ENCODE measurements around the gene TAAR8.
A peak's percentile ranks its signal among the peaks of the same experiment; 100 is the strongest.

Gene TAAR8

GRCh38 chr6:132506869-132507808, 45.3 kb upstream of the TAAR8 start:
- H3K4me2 ChIP-seq (ENCODE audit: insufficient read depth, low read length, poor library complexity, severe bottlenecking) = no peak overlapping the region
- no peak for DNase-seq (ENCODE audit: low spot score)

DNA sequence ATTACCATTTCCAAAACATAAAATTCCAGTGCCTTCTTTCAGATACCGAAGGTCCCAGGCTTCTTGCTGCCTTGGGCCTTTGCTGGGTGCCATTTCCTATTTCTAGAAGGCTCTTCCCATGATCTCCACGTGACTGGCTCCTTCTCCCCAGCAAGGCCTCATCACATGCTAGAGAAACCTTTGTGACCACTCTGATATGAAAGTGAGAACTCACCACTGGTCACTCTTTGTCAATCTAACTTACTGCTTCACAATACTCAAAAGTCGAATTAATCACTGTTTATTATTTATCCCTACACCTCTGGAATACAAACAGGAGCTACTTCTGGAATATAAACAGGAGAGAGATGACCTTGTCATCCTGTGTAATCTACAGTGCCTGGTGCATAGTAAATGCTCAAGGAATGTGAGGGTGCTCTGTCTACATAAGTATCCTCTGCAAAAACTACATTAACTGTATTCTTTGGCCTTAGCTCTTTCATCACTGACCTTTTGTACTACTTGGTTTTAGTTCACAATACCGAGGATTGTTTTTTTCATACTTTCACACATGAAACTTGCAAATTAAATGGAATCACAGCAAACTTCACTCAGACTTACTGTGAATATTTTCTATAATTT, 41.2 kb upstream of the TAAR8 start:
- Histone ChIP-seq H3K79me1 (ENCODE audit: low read depth, low read length) (no peaks in the 10 kb centered on the region), H3K18ac (ENCODE audit: low read length) (no peak overlapping the region), H2BK5ac (ENCODE audit: low read length) (no peak overlapping the region), H2BK15ac (ENCODE audit: low read length) (no peak overlapping the region), H3K4me1 (ENCODE audit: control insufficient read depth in 2 of 2, insufficient read depth in 1 of 2, low read depth in 1 of 2, low read length in 2 of 2) (peaks cover 1 to 4% of the 10 kb centered on the region in 2 donors), H2AK5ac (ENCODE audit: low read depth, low read length) (no peak overlapping the region), H2AFZ (ENCODE audit: low read length) (no peak overlapping the region), H3K36me3 (replicated peaks in 1 of 2; ENCODE audit: control insufficient read depth in 2 of 2, insufficient read depth in 2 of 2, low read length in 2 of 2) (peaks cover 0 to 3% of the 10 kb centered on the region in 2 donors), H2BK12ac (ENCODE audit: low read length) (no peak overlapping the region), H3K4me3 (ENCODE audit: low read length in 2 of 2) (no peak overlapping the region), H3K27me3 (ENCODE audit: control insufficient read depth in 3 of 3, insufficient read depth in 3 of 3, low read depth in 1 of 3, low read length in 3 of 3) (peaks cover 0 to 26% (median 0%) of the 10 kb centered on the region in 3 experiments), H3K9ac (ENCODE audit: low read depth, low read length, poor library complexity) (no peak overlapping the region), H3K4me2 (ENCODE audit: insufficient read depth, low read length, poor library complexity, severe bottlenecking) (no peak overlapping the region), H3K14ac (ENCODE audit: low read length) (no peak overlapping the region), H4K91ac (ENCODE audit: low read depth, low read length, poor library complexity) (no peak overlapping the region), H2BK120ac (ENCODE audit: low read depth, low read length) (no peak overlapping the region), H3K23ac (ENCODE audit: low read depth, low read length, poor library complexity) (no peak overlapping the region), H4K8ac (ENCODE audit: low read depth, low read length) (no peak overlapping the region), H3K4ac (ENCODE audit: low read length) (no peak overlapping the region), H3K27ac (replicated peaks; ENCODE audit: low read length) (no peak overlapping the region), H3K9me3 (replicated peaks in 1 of 2; ENCODE audit: control insufficient read depth in 2 of 2, insufficient read depth in 1 of 2, low read depth in 1 of 2, low read length in 2 of 2) (no peaks in the 10 kb centered on the region)
- DNase-seq (ENCODE audit: low spot score) = no peak
- no CpG with 5 or more reads among the region's 4 CpGs for WGBS, 2 donors (ENCODE audit: extremely low coverage in 2 of 2, insufficient read length in 2 of 2, insufficient replicate concordance in 1 of 2)

More at GRCh38 chr6:132506869-132507808, 45.3 kb upstream of the TAAR8 start:
- Histone ChIP-seq H3K23ac (ENCODE audit: low read depth, low read length, poor library complexity) (no peak overlapping the region), H2BK12ac (ENCODE audit: low read length) (no peak overlapping the region), H3K9ac (ENCODE audit: low read depth, low read length, poor library complexity) (no peak overlapping the region), H3K4ac (ENCODE audit: low read length) (no peak overlapping the region), H2BK120ac (ENCODE audit: low read depth, low read length) (no peak overlapping the region), H3K27ac (replicated peaks; ENCODE audit: low read length) (no peak overlapping the region), H4K8ac (ENCODE audit: low read depth, low read length) (no peak overlapping the region), H2AK5ac (ENCODE audit: low read depth, low read length) (no peak overlapping the region), H2BK5ac (ENCODE audit: low read length) (no peak overlapping the region), H4K91ac (ENCODE audit: low read depth, low read length, poor library complexity) (no peak overlapping the region), H3K4me3 (ENCODE audit: low read length in 2 of 2) (no peak overlapping the region), H2BK15ac (ENCODE audit: low read length) (no peak overlapping the region), H3K14ac (ENCODE audit: low read length) (no peak overlapping the region), H3K18ac (ENCODE audit: low read length) (no peak overlapping the region), H3K79me1 (ENCODE audit: low read depth, low read length) (no peaks in the 10 kb centered on the region), H2AFZ (ENCODE audit: low read length) (no peak overlapping the region), H3K27me3 (ENCODE audit: control insufficient read depth in 3 of 3, insufficient read depth in 3 of 3, low read depth in 1 of 3, low read length in 3 of 3) (no peaks in the 10 kb centered on the region), H3K9me3 (replicated peaks in 1 of 2; ENCODE audit: control insufficient read depth in 2 of 2, insufficient read depth in 1 of 2, low read depth in 1 of 2, low read length in 2 of 2) (no peaks in the 10 kb centered on the region), H3K4me1 (ENCODE audit: control insufficient read depth in 2 of 2, insufficient read depth in 1 of 2, low read depth in 1 of 2, low read length in 2 of 2) (peaks cover 1 to 2% of the 10 kb centered on the region in 2 donors), H3K36me3 (replicated peaks in 1 of 2; ENCODE audit: control insufficient read depth in 2 of 2, insufficient read depth in 2 of 2, low read length in 2 of 2) (peaks cover 3 to 10% of the 10 kb centered on the region in 2 donors)
- no CpG with 5 or more reads among the region's 5 CpGs for WGBS, 2 donors (ENCODE audit: extremely low coverage in 2 of 2, insufficient read length in 2 of 2, insufficient replicate concordance in 1 of 2)

GRCh38 chr6:132511831-132512220, 40.6 kb upstream of the TAAR8 start:
- Histone ChIP-seq H3K18ac (ENCODE audit: low read length) (no peak overlapping the region), H4K8ac (ENCODE audit: low read depth, low read length) (no peak overlapping the region), H3K4ac (ENCODE audit: low read length) (no peak overlapping the region), H3K27me3 (ENCODE audit: control insufficient read depth in 3 of 3, insufficient read depth in 3 of 3, low read depth in 1 of 3, low read length in 3 of 3) (peaks cover 0 to 30% (median 0%) of the 10 kb centered on the region in 3 experiments), H3K23ac (ENCODE audit: low read depth, low read length, poor library complexity) (no peak overlapping the region), H3K4me2 (ENCODE audit: insufficient read depth, low read length, poor library complexity, severe bottlenecking) (no peak overlapping the region), H3K4me3 (ENCODE audit: low read length in 2 of 2) (peak overlapping the region in 1 of 2 donors; percentile 77), H2BK5ac (ENCODE audit: low read length) (no peak overlapping the region), H3K79me1 (ENCODE audit: low read depth, low read length) (no peaks in the 10 kb centered on the region), H2AFZ (ENCODE audit: low read length) (no peak overlapping the region), H2BK15ac (ENCODE audit: low read length) (no peak overlapping the region), H3K4me1 (ENCODE audit: control insufficient read depth in 2 of 2, insufficient read depth in 1 of 2, low read depth in 1 of 2, low read length in 2 of 2) (peaks cover 1 to 4% of the 10 kb centered on the region in 2 donors), H2AK5ac (ENCODE audit: low read depth, low read length) (no peak overlapping the region), H2BK12ac (ENCODE audit: low read length) (no peak overlapping the region), H4K91ac (ENCODE audit: low read depth, low read length, poor library complexity) (no peak overlapping the region), H3K9me3 (replicated peaks in 1 of 2; ENCODE audit: control insufficient read depth in 2 of 2, insufficient read depth in 1 of 2, low read depth in 1 of 2, low read length in 2 of 2) (no peaks in the 10 kb centered on the region), H3K14ac (ENCODE audit: low read length) (no peak overlapping the region), H3K36me3 (replicated peaks in 1 of 2; ENCODE audit: control insufficient read depth in 2 of 2, insufficient read depth in 2 of 2, low read length in 2 of 2) (peaks cover 0 to 3% of the 10 kb centered on the region in 2 donors), H2BK120ac (ENCODE audit: low read depth, low read length) (no peak overlapping the region), H3K27ac (replicated peaks; ENCODE audit: low read length) (no peak overlapping the region), H3K9ac (ENCODE audit: low read depth, low read length, poor library complexity) (no peak overlapping the region)
- no peak for DNase-seq (ENCODE audit: low spot score)
- WGBS, 2 donors (ENCODE audit: extremely low coverage in 2 of 2, insufficient read length in 2 of 2, insufficient replicate concordance in 1 of 2) = no CpG with 5 or more reads among the region's 2 CpGs

DNA sequence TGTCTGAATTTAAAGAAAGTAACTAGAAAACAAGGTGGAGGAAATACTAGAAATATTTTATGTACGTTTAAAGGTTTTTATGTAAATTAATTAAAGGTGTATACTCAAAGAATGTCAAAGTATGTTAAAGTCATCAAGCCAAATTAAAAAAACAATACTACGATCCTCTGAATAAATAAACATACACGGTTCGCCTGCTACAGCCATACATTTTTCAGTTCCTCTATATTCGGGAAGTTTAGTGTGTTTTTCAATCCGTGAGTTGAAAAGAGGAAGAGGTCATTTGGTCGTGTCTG, 40.2 kb upstream of the TAAR8 start:
- Histone ChIP-seq H3K4ac (ENCODE audit: low read length) (no peak overlapping the region), H3K4me2 (ENCODE audit: insufficient read depth, low read length, poor library complexity, severe bottlenecking) (peak overlapping the region; percentile 56), H3K9me3 (replicated peaks in 1 of 2; ENCODE audit: control insufficient read depth in 2 of 2, insufficient read depth in 1 of 2, low read depth in 1 of 2, low read length in 2 of 2) (no peaks in the 10 kb centered on the region), H3K27me3 (ENCODE audit: control insufficient read depth in 3 of 3, insufficient read depth in 3 of 3, low read depth in 1 of 3, low read length in 3 of 3) (peaks cover 0 to 31% (median 0%) of the 10 kb centered on the region in 3 experiments), H2AFZ (ENCODE audit: low read length) (peak overlapping the region; percentile 99), H3K79me1 (ENCODE audit: low read depth, low read length) (no peaks in the 10 kb centered on the region), H3K27ac (replicated peaks; ENCODE audit: low read length) (no peak overlapping the region), H4K8ac (ENCODE audit: low read depth, low read length) (no peak overlapping the region), H3K23ac (ENCODE audit: low read depth, low read length, poor library complexity) (no peak overlapping the region), H3K4me1 (ENCODE audit: control insufficient read depth in 2 of 2, insufficient read depth in 1 of 2, low read depth in 1 of 2, low read length in 2 of 2) (peaks cover 1 to 4% of the 10 kb centered on the region in 2 donors), H3K14ac (ENCODE audit: low read length) (no peak overlapping the region), H3K9ac (ENCODE audit: low read depth, low read length, poor library complexity) (peak overlapping the region; percentile 85), H3K18ac (ENCODE audit: low read length) (peak overlapping the region; percentile 91), H2BK120ac (ENCODE audit: low read depth, low read length) (no peak overlapping the region), H2AK5ac (ENCODE audit: low read depth, low read length) (no peak overlapping the region), H3K36me3 (replicated peaks in 1 of 2; ENCODE audit: control insufficient read depth in 2 of 2, insufficient read depth in 2 of 2, low read length in 2 of 2) (peaks cover 0 to 3% of the 10 kb centered on the region in 2 donors), H2BK5ac (ENCODE audit: low read length) (no peak overlapping the region), H2BK12ac (ENCODE audit: low read length) (no peak overlapping the region), H2BK15ac (ENCODE audit: low read length) (no peak overlapping the region), H4K91ac (ENCODE audit: low read depth, low read length, poor library complexity) (no peak overlapping the region), H3K4me3 (ENCODE audit: low read length in 2 of 2) (peak overlapping the region; percentile 77 to 97)
- no peak for DNase-seq (ENCODE audit: low spot score)
- no CpG with 5 or more reads among the region's 7 CpGs for WGBS, 2 donors (ENCODE audit: extremely low coverage in 2 of 2, insufficient read length in 2 of 2, insufficient replicate concordance in 1 of 2)
